Eye (tissue), 1 donor: Measurements from ENCODE around the gene PDZRN3.
A peak's percentile ranks its signal among the peaks of the same experiment; 100 is the strongest.

Source experiments
- DNase-seq: peaks from one replicate; pipeline ENCODE4 v3.0.0-alpha.2; 2015

The PDZRN3 gene

DNA sequence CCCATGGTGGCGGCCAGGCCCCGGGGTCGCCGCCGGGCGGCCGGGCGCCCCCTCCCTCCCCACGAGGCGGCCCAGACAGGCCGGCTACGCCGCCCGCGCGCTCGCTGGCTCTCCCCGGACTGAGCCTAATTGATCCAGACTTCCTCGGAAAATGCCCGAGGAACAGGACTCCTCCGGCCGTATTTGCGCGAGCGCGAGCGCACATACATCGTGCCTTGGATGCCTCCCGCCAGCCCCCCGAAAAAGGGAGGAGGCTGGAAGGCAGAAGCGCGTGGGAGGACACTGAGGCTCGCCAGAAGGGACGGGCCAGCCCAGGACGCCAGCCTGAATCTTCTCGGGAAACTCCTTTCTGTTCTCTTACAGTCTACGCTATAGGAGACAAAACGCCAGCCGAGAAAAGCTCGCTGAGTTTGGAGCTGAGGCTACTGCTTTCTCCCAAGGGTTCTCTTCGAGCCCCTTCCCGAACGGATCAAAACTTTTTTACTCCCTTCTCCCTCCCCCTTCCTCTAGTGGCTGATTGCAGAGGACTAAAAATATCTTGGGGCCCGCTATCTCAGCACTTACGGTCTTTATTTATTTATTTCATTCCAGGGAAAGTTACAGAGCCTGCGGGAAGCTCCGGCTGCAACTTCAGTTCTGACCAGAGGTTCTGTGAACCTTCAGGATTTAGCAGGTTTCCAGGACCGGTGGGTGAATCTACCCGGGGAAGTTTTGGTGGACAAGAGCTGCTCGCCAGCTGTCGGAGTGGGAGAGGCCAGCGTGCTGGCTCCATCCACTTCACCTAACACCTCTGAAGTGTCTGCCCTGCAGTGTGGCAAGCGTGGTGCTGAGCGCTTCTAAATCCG, at the start of gene PDZRN3:
Gene PDZRN3 (minus strand): TSS at position 121 of the 845 bp plus-strand sequence.
- peak; percentile 94 for DNase-seq

DNA sequence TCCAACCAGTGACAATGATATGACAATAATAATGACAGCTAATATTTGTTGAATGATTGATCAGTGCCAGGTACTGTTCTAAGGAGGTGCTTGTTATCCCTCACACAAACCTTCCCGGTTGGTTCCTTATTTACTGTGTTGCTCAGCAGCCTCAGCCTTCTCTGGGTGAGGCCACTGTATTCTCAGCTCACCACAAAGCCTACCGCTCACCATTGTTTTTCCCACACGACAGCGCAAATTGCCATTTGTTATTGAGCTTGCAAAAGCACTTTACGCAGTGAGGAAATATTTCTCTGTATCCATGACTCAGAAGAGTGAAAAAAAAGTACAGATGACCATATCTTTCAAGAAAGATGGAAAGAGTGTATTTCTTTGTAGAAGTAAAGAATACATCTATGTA, 49.5 kb upstream of the PDZRN3 start:
- no peak for DNase-seq

DNA sequence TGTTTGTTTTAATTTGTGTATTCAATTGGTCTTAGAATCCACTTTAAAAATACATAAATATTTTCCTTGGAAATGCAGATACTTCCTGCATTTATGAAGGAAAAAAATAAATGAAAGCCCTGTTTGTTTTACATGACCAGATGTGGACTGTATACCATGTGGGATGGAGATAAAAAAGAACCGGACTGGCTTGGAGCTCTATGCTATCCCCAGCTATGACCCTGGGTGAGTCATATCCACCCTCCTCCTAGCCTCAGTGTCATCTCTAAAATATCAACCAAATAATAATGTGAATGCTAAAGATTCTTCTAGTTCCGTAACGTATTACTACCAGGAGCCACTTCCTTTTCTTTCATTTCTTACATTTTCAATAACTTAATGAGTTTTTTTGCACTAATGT, 44.5 kb upstream of the PDZRN3 start:
- DNase-seq: no peak

DNA sequence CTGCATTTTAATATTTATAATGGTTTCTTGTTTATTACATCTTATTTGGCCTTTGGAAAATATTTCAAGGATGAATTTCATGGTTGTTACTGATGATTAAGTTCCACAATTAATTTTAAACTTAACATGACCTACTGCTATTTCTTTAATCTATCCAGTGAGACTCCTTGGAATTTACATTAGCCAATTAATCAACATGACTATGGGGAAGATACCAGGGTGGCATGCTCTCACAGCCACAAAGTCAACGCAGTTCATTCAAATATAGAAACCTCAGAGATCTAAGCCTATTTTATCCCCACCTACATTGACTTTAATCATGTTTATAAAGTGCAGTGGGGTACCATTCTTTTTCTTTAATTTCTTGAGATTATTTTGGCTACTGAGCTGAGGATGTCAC, 43.6 kb upstream of the PDZRN3 start:
- no peak for DNase-seq

DNA sequence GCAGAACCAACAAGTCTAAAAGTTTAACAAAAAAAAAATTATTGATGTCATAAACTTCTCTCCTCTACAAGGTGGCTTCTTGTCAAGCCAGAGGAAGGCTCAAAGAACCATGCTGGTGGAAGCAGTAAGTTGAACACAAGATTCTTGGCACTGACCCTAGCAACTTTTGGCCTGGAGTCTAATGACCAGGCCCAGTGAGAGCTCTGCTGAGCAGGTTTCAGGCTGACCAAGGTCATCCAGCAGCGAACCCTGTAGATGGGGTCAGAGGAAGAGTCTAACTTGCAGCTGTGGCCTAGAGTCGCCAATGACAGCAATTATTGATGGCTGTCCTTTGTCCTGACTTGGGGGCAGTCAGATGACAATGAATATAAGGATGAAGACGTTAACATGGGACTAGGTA, 43.1 kb upstream of the PDZRN3 start:
- DNase-seq: no peak

DNA sequence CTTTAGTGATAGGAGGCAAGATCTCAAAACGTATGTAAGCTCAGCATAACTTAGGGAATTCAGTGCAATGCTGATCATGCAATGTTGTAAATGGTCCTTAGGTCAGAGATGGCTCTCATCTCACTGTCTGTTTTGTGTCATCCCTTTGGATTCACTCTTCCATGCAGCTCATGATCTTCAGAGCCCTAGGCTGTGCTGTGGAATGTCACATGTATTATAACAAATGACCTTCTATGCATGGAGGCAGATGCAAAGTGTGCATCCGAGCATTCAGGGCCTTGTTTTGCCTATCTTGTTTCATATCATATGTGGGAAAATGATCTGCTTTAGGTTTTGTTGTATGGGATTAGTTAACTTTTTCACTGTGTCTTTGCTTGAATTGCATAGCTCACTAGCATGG, 40.5 kb upstream of the PDZRN3 start:
- no peak for DNase-seq

DNA sequence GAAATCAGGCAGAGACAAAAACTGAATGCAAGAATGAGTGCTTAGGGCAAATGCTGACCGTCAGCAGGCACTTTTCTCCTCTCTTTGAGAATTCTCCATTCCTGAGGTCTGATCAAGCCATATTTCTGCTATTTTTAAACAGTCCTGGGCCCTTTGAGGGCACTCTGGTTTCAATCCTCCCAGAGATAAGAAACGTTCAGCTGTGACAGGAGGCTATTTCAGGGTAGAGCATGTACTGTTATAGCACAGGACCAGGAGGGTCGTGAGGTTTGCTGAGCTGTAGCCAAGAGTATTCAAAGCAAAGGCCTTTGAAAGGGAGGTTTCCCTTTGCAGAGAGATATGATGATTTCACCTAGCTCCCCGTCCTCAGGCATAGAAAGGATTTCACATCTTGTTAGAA, 39.6 kb upstream of the PDZRN3 start:
- no peak for DNase-seq

DNA sequence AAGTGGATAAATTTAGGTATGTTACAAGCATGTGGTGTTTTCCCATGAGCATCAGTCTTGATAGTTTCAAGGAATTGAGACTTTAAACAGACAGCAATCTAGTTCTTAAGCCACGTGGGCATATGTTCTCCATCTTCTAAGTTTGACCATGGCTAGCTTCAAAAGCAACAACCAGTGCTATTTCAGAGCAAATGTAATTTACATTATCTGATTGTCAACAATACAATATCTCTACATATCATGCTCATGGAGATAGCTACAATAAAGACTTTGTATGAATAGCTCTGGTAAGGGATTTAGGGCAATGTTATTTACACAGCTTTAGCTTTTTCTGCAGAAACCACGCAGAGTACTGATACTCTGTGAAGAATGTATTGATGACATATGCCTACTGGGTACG, 38.8 kb upstream of the PDZRN3 start:
- DNase-seq: no peak

DNA sequence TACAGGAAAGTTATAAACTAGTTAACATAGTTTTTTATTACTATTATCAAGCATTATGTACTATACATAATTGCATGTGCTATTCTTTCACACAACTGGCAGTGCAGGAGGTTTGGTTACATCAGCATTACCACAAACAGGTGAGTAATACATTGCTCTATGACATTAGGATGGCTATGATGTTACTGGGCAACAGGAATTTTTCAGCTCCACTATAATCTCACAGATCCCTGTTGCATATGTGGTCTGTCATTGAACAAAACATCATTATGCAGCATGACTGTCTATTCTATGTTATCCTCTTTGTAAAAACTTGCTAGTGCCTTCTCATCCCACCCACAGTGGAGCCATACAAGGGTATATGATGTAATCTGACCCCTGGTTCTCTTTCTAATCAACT, 36.5 kb upstream of the PDZRN3 start:
- DNase-seq: no peak

DNA sequence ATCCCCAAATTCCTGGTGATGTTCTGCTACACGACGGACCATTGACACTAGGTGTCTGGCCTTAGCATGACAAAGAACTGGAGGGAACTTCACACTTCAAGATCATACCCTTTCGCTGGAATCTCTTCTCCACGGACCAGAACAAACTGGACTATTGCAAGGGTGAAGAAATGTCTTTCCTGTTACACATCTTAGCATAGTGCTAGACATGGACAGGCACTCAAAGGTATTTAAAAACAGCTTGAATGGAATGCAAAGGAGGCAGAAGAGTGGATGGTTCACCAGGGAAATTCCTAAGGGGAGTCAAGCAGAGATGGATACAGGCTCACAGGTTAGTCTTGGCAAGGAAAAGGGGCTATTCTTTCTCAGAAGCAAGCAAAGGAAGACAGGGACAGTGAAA, 33.5 kb upstream of the PDZRN3 start:
- DNase-seq: no peak

DNA sequence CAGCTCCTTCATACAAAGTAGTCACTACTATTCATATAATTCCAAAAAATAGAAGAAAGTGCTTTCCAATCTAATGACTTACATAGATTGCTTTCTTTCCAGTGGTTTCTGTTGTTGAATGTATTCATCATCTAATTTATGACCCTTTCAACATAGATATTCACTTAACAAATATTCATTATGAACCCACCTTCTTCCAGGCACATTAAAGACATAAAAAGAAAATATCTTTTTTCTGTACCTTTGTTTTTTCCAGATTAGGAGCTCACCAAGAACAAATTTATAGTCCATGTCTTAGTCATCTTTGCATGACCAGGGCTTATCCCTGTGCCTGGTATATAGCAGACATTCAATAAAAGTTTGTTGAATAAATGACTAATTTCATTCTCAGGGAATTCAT, 32.4 kb upstream of the PDZRN3 start:
- no peak for DNase-seq

DNA sequence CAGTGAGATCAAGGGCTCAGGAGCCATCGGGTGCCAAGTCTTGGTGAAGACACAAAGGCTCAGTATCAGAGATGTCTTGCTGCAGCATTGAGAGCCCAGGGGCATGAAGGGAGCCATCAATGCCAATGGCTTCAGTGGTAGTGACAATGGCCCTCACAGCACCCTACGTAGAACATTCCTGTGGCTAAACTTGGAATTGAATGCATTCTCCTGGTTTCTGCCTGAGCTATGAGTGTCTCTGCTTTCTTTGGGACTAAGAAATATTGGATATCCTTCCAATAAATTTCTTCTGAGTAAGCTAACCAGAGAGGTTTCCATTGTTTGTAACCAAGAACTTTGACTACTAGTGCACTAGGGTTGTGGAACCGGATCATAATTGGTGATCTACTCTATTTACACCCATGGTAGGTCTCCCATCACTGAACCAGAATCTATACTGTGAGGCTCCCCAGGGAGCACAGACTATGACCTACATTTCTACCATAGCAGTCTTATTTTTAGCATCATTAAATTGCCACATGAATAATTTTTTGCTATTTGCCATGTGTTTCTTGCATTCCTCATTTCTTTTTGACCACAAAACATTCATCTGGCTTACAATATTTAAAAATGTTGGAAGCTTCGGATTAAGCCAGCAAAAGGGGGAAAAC, 31.6 kb upstream of the PDZRN3 start:
- peak; percentile 38 for DNase-seq

DNA sequence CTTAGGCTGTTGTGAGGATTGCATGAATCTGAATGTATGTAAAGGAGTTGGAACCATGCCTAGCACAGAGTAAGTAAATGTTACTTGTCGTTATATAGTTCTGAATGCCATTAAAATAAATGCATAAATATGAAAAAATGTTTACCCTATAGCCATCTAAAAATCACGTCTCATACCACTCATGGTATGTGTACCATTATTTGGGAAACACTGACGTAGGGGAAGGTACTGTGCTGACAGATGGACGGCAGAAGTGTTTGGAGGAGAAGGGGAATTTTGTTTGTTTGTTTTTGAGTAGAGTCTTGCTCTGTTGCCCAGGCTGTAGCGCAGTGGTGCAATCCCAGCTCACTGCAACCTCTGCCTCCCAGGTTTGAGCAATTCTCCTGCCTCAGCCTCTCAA, 30.5 kb upstream of the PDZRN3 start:
- DNase-seq: no peak

DNA sequence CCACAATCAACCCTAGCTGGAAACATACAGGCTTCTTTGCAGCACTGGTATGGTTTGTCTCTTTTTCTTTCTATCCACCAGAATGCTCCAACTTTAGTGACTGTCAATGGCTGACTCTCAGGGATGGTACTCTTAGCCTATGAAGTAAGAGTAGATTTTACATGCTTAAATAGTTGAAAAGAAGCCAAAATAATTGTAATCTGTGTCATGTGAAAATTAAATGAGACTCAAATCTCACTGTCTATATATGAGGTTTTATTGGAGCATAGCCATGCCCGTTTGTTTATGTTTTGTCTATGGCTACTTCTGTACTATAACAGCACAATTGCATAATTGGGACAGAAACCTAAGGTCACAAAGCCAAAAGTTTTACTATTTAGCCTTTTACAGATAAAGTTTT, 29.1 kb upstream of the PDZRN3 start:
- DNase-seq: no peak

DNA sequence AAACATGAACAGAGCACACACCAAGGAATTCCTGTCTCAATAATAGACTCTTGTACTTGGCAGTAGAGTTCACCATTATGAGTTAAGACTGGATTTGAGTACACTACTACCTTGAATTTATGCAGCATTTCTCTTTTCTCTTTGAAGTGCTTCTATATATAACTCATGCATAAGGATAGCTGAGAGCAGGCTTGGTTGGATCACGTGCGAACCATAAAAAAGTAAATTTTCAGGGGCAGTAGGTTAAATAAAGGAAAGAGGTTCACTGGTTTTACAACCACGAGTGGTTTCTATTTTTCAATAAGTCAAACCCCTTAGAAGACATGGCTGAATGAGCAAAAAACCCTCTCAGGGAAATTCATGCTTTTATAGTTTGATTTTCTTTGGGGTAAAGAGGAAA, 28.6 kb upstream of the PDZRN3 start:
- no peak for DNase-seq

DNA sequence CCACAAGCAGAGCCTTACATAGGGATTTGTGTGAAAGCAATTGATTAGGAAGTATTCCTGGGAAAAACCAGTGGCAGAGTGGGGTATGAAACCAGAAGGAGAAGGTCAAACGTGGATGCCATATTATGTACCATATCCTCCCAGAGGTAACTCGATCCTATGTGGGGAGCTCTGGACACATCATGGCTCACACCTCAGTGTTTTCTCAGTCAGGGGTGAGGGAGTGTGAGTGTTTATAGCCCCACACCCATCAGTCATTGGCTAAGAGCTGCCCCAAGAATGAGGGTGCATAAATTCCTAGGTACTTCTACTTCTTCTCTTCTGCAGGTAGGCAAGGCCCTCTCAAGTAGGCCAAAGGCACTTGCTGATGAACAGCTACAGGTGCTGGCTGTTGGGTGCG, 28.2 kb upstream of the PDZRN3 start:
- DNase-seq: no peak

DNA sequence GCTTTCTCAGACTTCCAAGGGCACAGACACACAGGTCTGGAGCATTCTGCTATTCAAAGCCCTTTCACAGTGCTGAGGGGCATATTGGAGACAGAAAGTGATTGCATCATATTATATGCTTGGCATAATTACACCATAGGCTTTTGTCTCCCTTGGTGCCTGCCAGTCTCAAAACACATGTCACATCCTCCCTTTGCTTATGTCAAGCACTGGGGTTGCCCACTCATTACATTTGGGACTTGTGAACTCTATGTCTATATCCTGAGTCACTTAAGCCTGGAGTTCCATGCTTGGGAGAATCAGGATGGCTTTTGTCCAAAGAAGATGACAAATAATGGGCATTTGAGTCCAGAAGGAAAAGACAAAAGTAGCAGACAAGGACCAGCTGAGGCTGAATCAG, 12.3 kb upstream of the PDZRN3 start:
- no peak for DNase-seq

DNA sequence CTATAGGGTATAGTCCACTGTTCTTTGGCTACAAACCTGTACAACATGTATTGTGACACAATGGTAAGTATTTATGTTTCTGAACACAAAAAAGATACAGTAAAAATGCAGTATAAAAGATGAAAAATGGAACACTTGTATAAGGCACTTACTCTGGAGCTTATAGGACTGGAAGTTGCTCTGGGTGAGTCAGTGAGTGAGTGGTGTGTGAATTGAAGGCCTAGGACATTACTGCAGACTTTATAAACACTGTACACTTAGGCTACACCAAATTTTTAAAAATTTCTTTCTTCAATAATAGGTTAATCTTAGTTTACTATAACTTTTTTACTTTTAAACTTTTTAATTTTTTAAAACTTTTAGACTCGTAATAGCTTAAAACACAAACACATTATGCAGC, 10.5 kb upstream of the PDZRN3 start:
- DNase-seq: no peak

DNA sequence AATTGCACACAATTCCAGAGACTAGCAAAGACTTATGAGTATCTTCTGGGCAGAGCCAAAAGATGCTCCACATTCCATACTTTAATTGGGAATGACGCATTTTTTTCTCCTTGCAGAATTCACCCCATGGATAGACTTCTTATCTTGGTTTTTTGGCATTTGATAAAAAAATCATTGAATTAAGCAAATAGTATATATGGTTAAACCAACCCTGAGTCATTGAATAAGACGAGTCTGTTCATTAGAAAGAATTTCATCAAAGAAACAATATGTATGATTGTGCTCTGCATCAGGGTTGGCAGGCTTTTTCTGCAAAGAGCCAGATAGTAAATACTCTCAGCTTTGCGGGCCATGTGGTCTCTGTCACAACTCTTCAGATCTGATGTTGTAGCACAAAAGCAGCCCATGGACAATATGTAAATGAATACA, 9.2 kb upstream of the PDZRN3 start:
- DNase-seq: no peak

DNA sequence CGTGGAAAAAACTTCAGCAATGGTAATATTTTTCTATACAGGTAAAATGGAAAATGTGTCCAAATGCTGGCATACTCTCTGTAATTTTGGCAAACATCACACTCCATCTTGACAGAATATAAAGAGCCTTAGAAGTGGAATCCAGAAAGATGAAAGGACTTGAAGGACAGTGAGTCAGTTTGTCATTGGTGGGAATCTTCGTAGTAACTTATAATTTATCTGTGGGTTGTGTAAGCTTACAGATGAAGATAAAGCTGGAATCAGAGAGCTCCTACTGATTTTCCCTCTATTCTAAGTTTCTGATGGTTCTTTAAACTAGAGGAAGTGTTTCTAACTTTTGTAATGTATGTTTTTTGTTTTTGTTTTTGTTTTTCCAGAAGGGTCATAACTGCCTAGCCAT, 8.7 kb upstream of the PDZRN3 start:
- no peak for DNase-seq

DNA sequence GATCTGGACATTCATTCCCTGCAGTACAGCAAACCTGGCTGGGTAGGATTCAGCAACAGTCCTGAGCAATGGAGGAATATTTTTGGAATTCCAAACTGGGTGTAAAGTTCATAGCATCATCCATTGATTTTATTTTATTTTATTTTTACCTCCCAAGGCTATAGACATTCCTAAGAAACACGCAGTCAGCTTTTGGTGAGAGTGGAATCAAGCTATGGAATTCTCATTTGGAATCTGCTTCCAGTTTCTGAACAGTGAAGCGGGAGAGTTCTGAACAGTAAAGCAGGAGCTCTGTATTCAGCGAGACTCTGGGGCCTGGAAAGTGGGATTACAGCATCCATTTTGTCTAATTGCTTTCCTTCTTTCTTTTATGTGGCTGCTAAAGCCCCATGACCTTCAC, 1.4 kb upstream of the PDZRN3 start:
- peak; percentile 57 for DNase-seq

DNA sequence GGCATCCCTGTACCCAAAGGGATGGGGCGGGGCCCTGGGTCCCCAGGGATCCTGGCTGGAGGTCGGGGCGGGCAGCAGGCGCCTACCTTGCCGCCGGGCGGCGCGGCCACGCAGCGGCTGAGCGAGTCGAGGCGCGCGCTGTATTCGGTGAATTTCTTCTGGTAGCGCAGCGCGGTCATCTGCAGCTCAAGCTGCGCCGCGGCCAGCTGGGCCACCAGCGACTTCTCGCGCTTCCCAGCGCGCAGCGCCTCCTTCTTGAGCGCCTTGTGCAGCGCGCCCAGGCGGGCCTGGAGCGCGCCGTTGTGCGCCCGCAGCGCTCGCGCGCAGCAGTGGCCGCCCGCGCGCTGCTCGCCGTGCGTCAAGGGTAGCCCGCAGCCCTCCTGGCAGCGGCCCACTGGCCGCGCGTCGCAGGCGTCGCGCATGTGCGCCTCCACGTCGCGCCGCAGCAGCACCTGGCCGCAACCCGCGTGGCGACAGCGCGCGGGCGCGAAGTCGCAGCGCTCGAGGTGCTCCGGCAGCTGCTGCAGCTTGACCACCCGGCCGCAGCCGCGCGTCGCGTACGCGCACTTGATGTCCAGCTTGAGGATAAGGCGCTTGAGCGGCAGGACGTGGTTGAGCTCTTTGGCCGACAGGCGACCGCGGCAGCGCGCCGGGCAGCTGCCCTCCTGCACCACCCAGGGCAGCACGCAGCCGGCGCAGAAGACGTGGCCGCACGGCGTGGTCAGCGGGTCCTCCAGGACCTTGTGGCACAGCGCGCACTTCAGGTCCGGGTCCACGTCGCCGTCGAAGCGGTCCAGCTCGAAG, 522 bp downstream of the PDZRN3 start:
- DNase-seq: peak; percentile 87

DNA sequence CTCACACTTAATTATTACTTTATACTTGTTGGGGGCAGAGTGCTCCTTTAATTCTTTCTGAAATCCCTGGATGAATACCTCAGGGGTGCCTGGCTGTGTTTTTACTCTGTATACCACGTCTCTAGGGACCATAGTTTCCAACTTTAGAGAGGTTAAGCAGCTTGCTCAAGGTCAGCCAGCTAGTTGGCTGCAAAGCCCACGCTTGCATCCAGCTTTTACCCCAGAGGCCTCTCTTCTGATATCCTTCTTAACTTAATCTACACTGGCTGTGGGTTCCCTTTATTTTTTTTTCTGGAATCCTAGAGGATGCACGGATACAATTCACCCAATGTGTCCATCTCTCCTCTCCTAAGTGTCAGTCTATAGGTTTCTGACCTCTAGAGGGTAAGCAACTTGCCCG, 1.4 kb downstream of the PDZRN3 start:
- no peak for DNase-seq
